ENCODE data around the gene LRCOL1.

The LRCOL1 gene
- 0 to 0.18 (median 0) reads per million in 4 experiments for total RNA-seq

- DNase-seq, result no peak
Observed at GRCh38 chr12:132610051-132610759, at the start of gene LRCOL1. Gene LRCOL1, minus strand, starts transcription at chr12:132610582. Its CDS starts 4,331 bp downstream, at chr12:132606251.

- DNase-seq, result no peak
Observed at GRCh38 chr12:132660052-132660451, 49.7 kb upstream of the LRCOL1 start.

GRCh38 chr12:132659146-132659545 lies 48.8 kb upstream of the LRCOL1 start:
- no peak for DNase-seq

- no peak for DNase-seq
Observed at GRCh38 chr12:132658149-132658894, 47.9 kb upstream of the LRCOL1 start.

GRCh38 chr12:132657004-132657727 lies 46.8 kb upstream of the LRCOL1 start:
- DNase-seq, result no peak

GRCh38 chr12:132653567-132654290 lies 43.3 kb upstream of the LRCOL1 start:
- no peak for DNase-seq

GRCh38 chr12:132651444-132652100 lies 41.2 kb upstream of the LRCOL1 start:
- no peak for DNase-seq

- no peak for DNase-seq
Observed at GRCh38 chr12:132649226-132649945, 39.0 kb upstream of the LRCOL1 start.

- no peak for DNase-seq
Observed at GRCh38 chr12:132648616-132649225, 38.3 kb upstream of the LRCOL1 start.

GRCh38 chr12:132647858-132648257 lies 37.5 kb upstream of the LRCOL1 start:
- DNase-seq, result no peak

GRCh38 chr12:132646850-132647249 lies 36.5 kb upstream of the LRCOL1 start:
- no peak for DNase-seq

- no peak for DNase-seq
Observed at GRCh38 chr12:132642846-132643835, 32.8 kb upstream of the LRCOL1 start.

GRCh38 chr12:132641811-132642650 lies 31.6 kb upstream of the LRCOL1 start:
- no peak for DNase-seq

- no peak for DNase-seq
Observed at GRCh38 chr12:132640936-132641335, 30.6 kb upstream of the LRCOL1 start.

GRCh38 chr12:132639956-132640520 lies 29.7 kb upstream of the LRCOL1 start:
- no peak for DNase-seq

- DNase-seq, result no peak
Observed at GRCh38 chr12:132638541-132639408, 28.4 kb upstream of the LRCOL1 start.

- no peak for DNase-seq
Observed at GRCh38 chr12:132637811-132638210, 27.4 kb upstream of the LRCOL1 start.

Measured in effector CD8-positive, alpha-beta T cell (primary cell).